KMS-11 (cell line): ENCODE measurements around the gene STK25.
"Not testable (repeated sequence)": the region's sequence is repeated elsewhere in the genome, so short reads cannot be mapped to it uniquely, and the experiment has no call there.

Experiments
- H2AFZ ChIP-seq: fragments of 200-600 bp; sonication (generic); 2 replicates; pipeline ENCODE4 v1.6.1; 2016; ENCODE audit warnings: antibody characterized with exemption, mixed run types, low read depth
- H3K27ac ChIP-seq: fragments of 200-600 bp; sonication (generic); 2 replicates; pipeline ENCODE4 v1.6.1; 2016; ENCODE audit warnings: mild to moderate bottlenecking, mixed run types
- H3K27me3 ChIP-seq: fragments of 200-600 bp; sonication (generic); 2 replicates; pipeline ENCODE4 v1.6.1; 2017; ENCODE audit warnings: mild to moderate bottlenecking, low read depth, mixed run types, moderate library complexity; ENCODE audit not compliant: insufficient read depth
- H3K36me3 ChIP-seq: fragments of 200-600 bp; sonication (generic); 2 replicates; pipeline ENCODE4 v1.6.1; 2017; ENCODE audit warnings: mild to moderate bottlenecking, mixed run types; ENCODE audit not compliant: insufficient read depth
- H3K4me1 ChIP-seq: fragments of 200-600 bp; sonication (generic); 2 replicates; pipeline ENCODE4 v1.6.1; 2016; ENCODE audit warnings: mild to moderate bottlenecking, low read depth, mixed run types; ENCODE audit not compliant: poor library complexity, severe bottlenecking
- H3K4me2 ChIP-seq: fragments of 200-600 bp; sonication (generic); 2 replicates; pipeline ENCODE4 v1.7.0; 2016; ENCODE audit warnings: mild to moderate bottlenecking, mixed run types
- H3K4me3 ChIP-seq: fragments of 200-600 bp; sonication (generic); IDR thresholded peaks from 2 replicates; pipeline ENCODE4 v1.6.1; 2017; ENCODE audit warnings: low read depth, low read length, mixed read lengths; ENCODE audit not compliant: insufficient read depth
- H3K79me2 ChIP-seq: fragments of 200-600 bp; sonication (generic); 2 replicates; pipeline ENCODE4 v1.6.1; 2016; ENCODE audit warnings: low read depth, mixed run types; ENCODE audit not compliant: insufficient read depth
- H3K9ac ChIP-seq: fragments of 200-600 bp; sonication (generic); 2 replicates; pipeline ENCODE4 v1.6.1; 2016; ENCODE audit warnings: mild to moderate bottlenecking, mixed run types
- H4K20me1 ChIP-seq: fragments of 200-600 bp; sonication (generic); 2 replicates; pipeline ENCODE4 v1.6.1; 2016; ENCODE audit warnings: mild to moderate bottlenecking, mixed run types; ENCODE audit not compliant: insufficient read depth
- TF ChIP-seq, protein P1 (sequence below): fragments of 200-600 bp; sonication (generic); conservative IDR thresholded peaks from 2 replicates; pipeline ENCODE4 v1.6.1; 2017; ENCODE audit warnings: low read depth, mild to moderate bottlenecking, antibody characterized with exemption, low read length, moderate library complexity, mixed read lengths

The STK25 gene

DNA sequence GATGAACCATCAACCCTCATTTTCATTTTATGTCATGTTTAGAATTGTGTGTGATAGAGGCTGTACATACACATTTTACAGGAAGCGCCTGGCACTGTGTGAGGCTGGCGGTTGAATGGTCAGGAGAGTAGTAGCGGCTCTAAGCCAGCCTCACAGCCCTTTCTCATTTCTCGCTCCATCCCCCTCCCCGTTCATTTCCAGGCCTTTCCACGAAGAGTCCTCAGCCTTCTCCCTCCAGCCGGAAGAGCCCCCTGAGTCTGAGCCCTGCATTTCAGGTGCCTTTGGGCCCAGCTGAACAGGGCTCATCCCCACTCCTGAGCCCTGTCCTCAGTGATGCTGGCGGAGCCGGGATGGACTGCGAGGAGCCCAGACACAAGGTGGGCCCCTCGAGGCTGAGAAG is 51.8 kb downstream of the STK25 start:
- Histone ChIP-seq H4K20me1 (no peaks in the 10 kb centered on the region), H3K27me3 (no peaks in the 10 kb centered on the region), H3K27ac (no peak overlapping the region), H3K4me2 (no peak overlapping the region), H2AFZ (no peak overlapping the region), H3K36me3 (no peaks in the 10 kb centered on the region), H3K4me1 (no peaks in the 10 kb centered on the region), H3K79me2 (no peaks in the 10 kb centered on the region), H3K4me3 (no peak overlapping the region), H3K9ac (no peak overlapping the region)
- TF ChIP-seq, protein P1, sequence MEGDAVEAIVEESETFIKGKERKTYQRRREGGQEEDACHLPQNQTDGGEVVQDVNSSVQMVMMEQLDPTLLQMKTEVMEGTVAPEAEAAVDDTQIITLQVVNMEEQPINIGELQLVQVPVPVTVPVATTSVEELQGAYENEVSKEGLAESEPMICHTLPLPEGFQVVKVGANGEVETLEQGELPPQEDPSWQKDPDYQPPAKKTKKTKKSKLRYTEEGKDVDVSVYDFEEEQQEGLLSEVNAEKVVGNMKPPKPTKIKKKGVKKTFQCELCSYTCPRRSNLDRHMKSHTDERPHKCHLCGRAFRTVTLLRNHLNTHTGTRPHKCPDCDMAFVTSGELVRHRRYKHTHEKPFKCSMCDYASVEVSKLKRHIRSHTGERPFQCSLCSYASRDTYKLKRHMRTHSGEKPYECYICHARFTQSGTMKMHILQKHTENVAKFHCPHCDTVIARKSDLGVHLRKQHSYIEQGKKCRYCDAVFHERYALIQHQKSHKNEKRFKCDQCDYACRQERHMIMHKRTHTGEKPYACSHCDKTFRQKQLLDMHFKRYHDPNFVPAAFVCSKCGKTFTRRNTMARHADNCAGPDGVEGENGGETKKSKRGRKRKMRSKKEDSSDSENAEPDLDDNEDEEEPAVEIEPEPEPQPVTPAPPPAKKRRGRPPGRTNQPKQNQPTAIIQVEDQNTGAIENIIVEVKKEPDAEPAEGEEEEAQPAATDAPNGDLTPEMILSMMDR, result no peak

DNA sequence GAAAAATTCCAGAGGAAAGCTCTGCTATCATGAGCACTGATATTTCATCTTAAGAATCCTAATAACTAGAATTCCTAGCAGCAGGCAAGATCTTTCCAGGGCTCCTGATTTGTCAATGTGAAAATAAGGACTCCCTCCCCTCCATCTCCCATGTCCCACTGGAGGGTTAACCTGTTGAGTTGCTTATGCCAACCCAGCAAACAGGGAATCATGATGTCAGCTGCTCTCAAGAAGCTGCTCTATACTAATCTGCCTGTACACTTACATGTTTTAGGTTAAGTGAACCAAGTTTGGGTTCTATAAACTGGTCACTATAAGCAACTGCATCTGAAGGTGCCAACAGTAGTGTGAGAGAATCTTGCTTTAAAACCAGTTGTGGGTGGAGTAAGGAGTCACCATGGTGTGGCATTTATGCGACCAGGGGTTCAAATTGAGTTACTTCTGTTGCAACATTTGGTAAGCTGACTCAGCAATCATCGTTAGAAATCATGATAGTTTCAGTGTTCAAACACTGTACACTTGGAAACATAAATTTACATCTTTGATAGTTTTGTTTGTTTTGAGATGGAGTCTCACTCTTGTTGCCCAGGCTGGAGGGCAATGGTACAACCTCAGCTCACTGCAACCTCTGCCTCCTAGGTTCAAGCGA is 53.4 kb downstream of the STK25 start:
- no peak overlapping the region for H3K4me3 ChIP-seq
- TF ChIP-seq, protein P1, result no peak
- H3K36me3 ChIP-seq, result no peaks in the 10 kb centered on the region
- H3K27ac ChIP-seq, result no peak overlapping the region
- H3K4me2 ChIP-seq, result no peak overlapping the region
- no peaks in the 10 kb centered on the region for H3K79me2 ChIP-seq
- no peak overlapping the region for H3K9ac ChIP-seq
- H3K27me3 ChIP-seq, result no peaks in the 10 kb centered on the region
- H4K20me1 ChIP-seq, result no peaks in the 10 kb centered on the region
- no peaks in the 10 kb centered on the region for H3K4me1 ChIP-seq
- H2AFZ ChIP-seq, result no peak overlapping the region

DNA sequence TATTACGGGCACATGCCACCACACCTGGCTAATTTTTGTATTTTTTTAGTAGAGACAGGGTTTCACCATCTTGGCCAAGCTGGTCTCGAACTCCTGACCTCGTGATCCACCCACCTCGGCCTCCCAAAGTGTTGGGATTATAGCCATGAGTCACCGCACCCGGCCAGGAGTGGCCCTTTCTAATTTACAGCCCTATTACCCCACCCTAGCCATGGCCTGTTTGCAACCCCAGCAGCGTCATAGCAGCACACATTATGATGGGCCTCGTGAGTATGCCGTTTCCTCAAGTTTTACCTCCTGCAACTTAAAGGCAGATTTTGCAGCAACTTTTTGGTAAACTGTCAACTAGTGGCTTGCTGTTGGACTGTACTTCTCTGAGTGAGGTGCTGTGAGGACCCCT is 54.5 kb downstream of the STK25 start:
- H3K36me3 ChIP-seq, result not testable (repeated sequence)

DNA sequence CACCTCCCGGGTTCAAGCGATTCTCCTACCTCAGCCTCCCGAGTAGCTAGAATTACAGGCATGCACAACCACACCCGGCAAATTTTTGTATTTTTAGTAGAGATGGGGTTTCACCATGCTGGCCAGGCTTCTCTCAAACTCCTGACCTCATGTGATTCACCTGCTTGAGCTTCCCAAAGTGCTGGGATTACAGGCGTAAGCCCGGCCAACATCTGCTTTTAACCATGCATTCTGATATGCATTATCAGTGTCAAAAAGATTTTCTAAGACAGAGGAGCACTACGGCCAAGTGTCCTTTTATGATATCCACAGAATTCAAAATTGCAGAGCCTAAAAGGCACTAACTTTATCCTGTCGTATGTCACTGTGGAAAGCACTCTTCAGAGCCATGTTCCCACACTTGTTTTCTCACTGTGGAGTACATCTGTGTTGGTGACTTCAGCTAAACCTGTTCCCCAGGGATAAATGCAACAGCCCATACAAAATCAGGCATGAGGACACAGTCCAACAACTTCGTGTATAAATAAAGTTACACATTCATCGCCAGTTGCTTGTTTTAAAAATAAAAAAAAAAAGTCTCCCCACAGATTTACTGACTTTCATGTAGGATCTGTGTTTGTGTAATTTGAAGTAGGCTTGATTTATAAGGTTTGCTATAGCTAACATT is 56.4 kb downstream of the STK25 start:
- no peak overlapping the region for H3K4me2 ChIP-seq
- H3K36me3 ChIP-seq, result no peaks in the 10 kb centered on the region
- no peaks in the 10 kb centered on the region for H4K20me1 ChIP-seq
- no peak overlapping the region for H2AFZ ChIP-seq
- peaks cover under 1% of the 10 kb centered on the region for H3K4me1 ChIP-seq
- no peaks in the 10 kb centered on the region for H3K27me3 ChIP-seq
- no peaks in the 10 kb centered on the region for H3K79me2 ChIP-seq
- H3K27ac ChIP-seq, result no peak overlapping the region
- H3K9ac ChIP-seq, result no peak overlapping the region
- no peak overlapping the region for H3K4me3 ChIP-seq
- TF ChIP-seq, protein P1, result no peak

More for the DNA sequence above, 54.5 kb downstream of the STK25 start:
- H3K4me1 ChIP-seq, H3K9ac ChIP-seq, H3K79me2 ChIP-seq, H3K27me3 ChIP-seq, H3K27ac ChIP-seq, H3K4me2 ChIP-seq, H4K20me1 ChIP-seq, H2AFZ ChIP-seq, H3K4me3 ChIP-seq: not testable (repeated sequence)

DNA sequence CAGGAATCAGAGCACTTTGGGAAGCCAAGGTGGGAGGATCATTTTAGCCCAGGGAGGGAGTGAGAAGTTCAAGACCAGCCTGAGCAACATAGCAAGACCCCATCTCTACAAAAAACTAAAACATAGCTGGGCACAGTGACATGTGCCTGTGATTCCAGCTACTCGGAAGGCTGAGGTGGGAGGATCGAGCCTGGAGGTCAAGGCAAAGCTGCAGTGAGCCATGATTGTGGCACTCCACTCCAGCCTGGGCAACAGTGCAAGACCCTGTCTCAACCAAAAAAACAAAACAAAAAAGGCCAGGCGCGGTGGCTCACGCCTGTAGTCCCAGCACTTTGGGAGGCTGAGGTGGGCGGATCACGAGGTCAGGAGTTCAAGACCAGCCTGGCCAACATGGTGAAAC is 58.3 kb downstream of the STK25 start:
- not testable (repeated sequence) for H3K9ac ChIP-seq, H2AFZ ChIP-seq, H3K4me2 ChIP-seq, H3K36me3 ChIP-seq, H3K4me3 ChIP-seq, H3K27me3 ChIP-seq, H3K79me2 ChIP-seq, H4K20me1 ChIP-seq, H3K27ac ChIP-seq
- peaks cover 19% of the 10 kb centered on the region for H3K4me1 ChIP-seq
